Heart left ventricle (tissue), 16 donors: Measurements from ENCODE around the gene ANKRD63. TPM values are rescaled to one million over a fixed set of nuclear protein-coding genes. Genes with fewer than 3 reads are reported as not detected.

Source experiments
- ATAC-seq, 4 donors: fragments of 200-7000 bp; cut with Tn5 transposase; one replicate each; pipeline ENCODE4 v1.9.1; 2020 to 2022; ENCODE audit warnings: moderate library complexity in 4 of 4, mild to moderate bottlenecking in 3 of 4, moderate number of reproducible peaks in 1 of 4
- DNase-seq, 5 donors: peaks; one replicate each; pipeline ENCODE4 v3.0.0-alpha.2; 2020
- H3K27ac ChIP-seq, 12 donors: fragments of 200-600 bp; sonication (generic) in 4 of 12; one replicate each; pipeline versions ENCODE4 v1.5.0 to v1.8.0; 2016 to 2022; ENCODE audit warnings: mild to moderate bottlenecking in 2 of 12
- H3K27me3 ChIP-seq, 9 donors: fragments of 200-600 bp; sonication (generic) in 2 of 9; one replicate each; pipeline versions ENCODE4 v1.5.1 to v1.8.0; 2016 to 2022; ENCODE audit warnings: mild to moderate bottlenecking in 3 of 9
- H3K36me3 ChIP-seq, 9 donors: fragments of 200-600 bp; sonication (generic) in 2 of 9; one replicate each; pipeline versions ENCODE4 v1.5.0 to v1.8.0; 2018 to 2022; ENCODE audit warnings: mild to moderate bottlenecking in 2 of 9
- H3K4me1 ChIP-seq, 12 donors: fragments of 200-600 bp; sonication (generic) in 4 of 12; one replicate each; pipeline versions ENCODE4 v1.5.0 to v1.8.0; 2016 to 2022; ENCODE audit warnings: mild to moderate bottlenecking in 3 of 12
- H3K4me3 ChIP-seq, 12 donors: fragments of 200-600 bp; sonication (generic) in 4 of 12; one replicate each; pipeline versions ENCODE4 v1.5.0 to v1.8.0; 2017 to 2022; ENCODE audit warnings: mild to moderate bottlenecking in 9 of 12, moderate library complexity in 4 of 12
- H3K9me3 ChIP-seq, 12 donors: fragments of 200-600 bp; sonication (generic) in 4 of 12; one replicate each; pipeline versions ENCODE4 v1.5.0 to v1.8.0; 2016 to 2022; ENCODE audit warnings: mild to moderate bottlenecking in 1 of 12
- POLR2A ChIP-seq, 2 donors: fragments of 450-650 bp; IDR thresholded peaks; one replicate each; pipeline ENCODE4 v1.6.1; 2017; ENCODE audit warnings: antibody characterized with exemption in 2 of 2, mild to moderate bottlenecking in 2 of 2, moderate library complexity in 2 of 2
- WGBS, 4 donors: extraction: QIAGEN DNeasy Blood & Tissue Kit in 2 of 4; methylation state at CpG; one replicate each; pipeline versions ENCODE4 v1.1.5 to v1.1.7; 2013 to 2018; 5-methylcytosine and 5-hydroxymethylcytosine counted together
- intact Hi-C, 10 donors: fragments of 100-400 bp; cut with DNase I; formaldehyde crosslinking; loops; one replicate each; pipeline versions ENCODE4 v1.11.1 to v1.14.2; 2022
- polyA plus RNA-seq, 2 donors: library from polyadenylated mRNA; stranded (reverse); fragments of 200-250 nt; gene quantifications; one replicate each; pipeline ENCODE4 v1.2.3, GENCODE V29; 2013
- total RNA-seq, 9 donors: library from RNA; depleted of rRNA in 2 of 9; stranded (reverse); fragments of >200 nt in 2 of 9; fragmentation: NEBNext Ultra II Directional in 3 of 9; extraction: Animal tissue kit (Norgen Biotek cat#: 25700) in 3 of 9; gene quantifications; one replicate each; pipeline versions ENCODE4 v1.1.0 to v1.2.4, GENCODE V29; 2016 to 2023
- TF ChIP-seq, protein P1 (sequence below), 12 donors: fragments of 200-600 bp; sonication (generic) in 4 of 12; IDR thresholded peaks; one replicate each; pipeline versions ENCODE4 v1.5.0 to v1.8.0; 2018 to 2022; ENCODE audit warnings: antibody characterized with exemption in 12 of 12, mild to moderate bottlenecking in 5 of 12
- donor health status: ischemic (EF 13 %, LVEDD 7.1; RV severe dilation, severe dysfunction).
- donor health status: healthy with polysubstance abuse.
- donor health status: DM: no; HTN: yes; CAD: no.
- donor health status: DM: no; HTN: no; CAD: no.
- donor health status: ischemic (EF 25% LVEDD 6.9; RV normal size, moderate dysfunction).
- donor health status: ischemic (EF 25% LVEDD 5.7; RV mildly dilated, moderate dysfunction).
- donor health status: healthy.
- donor health status: DM: yes; HTN: yes; CAD: no.
- donor health status: ischemic (EF 35%, LVEDD 5.7; RV mildly dilated, moderate dysfunction).
- donor health status: nonischemic (EF 11% LVEDD 7.7; RV severe dilation, severe dysfunction).
- donor health status: DM: yes; HTN: yes; CAD: no.
- donor health status: PGD.
- donor health status: ischemic (EF 29% LVEDD 5.4; RV normal size, mild dysfunction).
- donor health status: nonischemic (EF 23%, LVEDD 6.1; RV moderate dilation, normal function).

Gene ANKRD63
- total and polyA plus RNA-seq, 11 donors, result 0.27 to 0.57 (median 0.45) TPM; not detected in 6

GRCh38 chr15:40256638-40257235 lies 26.1 kb downstream of the ANKRD63 start:
- no peak for TF ChIP-seq POLR2A (IDR thresholded peaks at IDR 0.05)
- TF ChIP-seq, protein P1, sequence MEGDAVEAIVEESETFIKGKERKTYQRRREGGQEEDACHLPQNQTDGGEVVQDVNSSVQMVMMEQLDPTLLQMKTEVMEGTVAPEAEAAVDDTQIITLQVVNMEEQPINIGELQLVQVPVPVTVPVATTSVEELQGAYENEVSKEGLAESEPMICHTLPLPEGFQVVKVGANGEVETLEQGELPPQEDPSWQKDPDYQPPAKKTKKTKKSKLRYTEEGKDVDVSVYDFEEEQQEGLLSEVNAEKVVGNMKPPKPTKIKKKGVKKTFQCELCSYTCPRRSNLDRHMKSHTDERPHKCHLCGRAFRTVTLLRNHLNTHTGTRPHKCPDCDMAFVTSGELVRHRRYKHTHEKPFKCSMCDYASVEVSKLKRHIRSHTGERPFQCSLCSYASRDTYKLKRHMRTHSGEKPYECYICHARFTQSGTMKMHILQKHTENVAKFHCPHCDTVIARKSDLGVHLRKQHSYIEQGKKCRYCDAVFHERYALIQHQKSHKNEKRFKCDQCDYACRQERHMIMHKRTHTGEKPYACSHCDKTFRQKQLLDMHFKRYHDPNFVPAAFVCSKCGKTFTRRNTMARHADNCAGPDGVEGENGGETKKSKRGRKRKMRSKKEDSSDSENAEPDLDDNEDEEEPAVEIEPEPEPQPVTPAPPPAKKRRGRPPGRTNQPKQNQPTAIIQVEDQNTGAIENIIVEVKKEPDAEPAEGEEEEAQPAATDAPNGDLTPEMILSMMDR (IDR thresholded peaks at IDR 0.05), result no peak
- peaks cover 0 to 21% (median 16%) of the 10 kb centered on the region in 12 donors for H3K4me1 ChIP-seq
- 86 to 89% (median 88%) methylated on average over 16 to 17 of the region's 17 CpGs for WGBS, 4 donors
- ATAC-seq, result no peak
- no peaks in the 10 kb centered on the region for H3K9me3 ChIP-seq
- no peak for DNase-seq
- no peak overlapping the region for H3K4me3 ChIP-seq
- no peak overlapping the region for H3K27ac ChIP-seq
- intact Hi-C loops, result no loop called here
- peaks cover 0 to 33% (median 3%) of the 10 kb centered on the region in 9 donors for H3K27me3 ChIP-seq
- H3K36me3 ChIP-seq, result no peaks in the 10 kb centered on the region

DNA sequence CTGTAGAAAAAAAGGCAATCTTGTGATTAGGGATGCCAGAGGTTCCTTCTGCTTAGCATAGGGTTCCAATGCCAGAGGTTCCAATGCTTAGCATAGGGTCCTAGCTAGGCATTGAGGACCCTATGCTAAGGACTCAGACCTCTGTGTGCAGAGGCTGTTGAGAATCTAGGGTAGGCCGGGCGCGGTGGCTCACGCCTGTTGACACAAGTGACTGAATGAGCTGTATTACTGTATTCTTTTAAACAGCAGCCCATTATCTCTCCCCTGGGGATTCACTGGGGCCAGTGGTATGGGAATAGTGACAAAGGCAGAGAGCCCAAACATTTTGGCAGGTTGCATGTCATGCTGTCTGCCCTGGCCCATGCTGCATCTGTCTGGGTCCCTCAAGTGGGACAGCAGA lies 27.8 kb downstream of the ANKRD63 start:
- peaks cover 0 to 31% (median 16%) of the 10 kb centered on the region in 12 donors for H3K4me1 ChIP-seq
- no peaks in the 10 kb centered on the region for H3K9me3 ChIP-seq
- no peaks in the 10 kb centered on the region for H3K36me3 ChIP-seq
- H3K27ac ChIP-seq, result no peak overlapping the region
- H3K4me3 ChIP-seq, result no peak overlapping the region
- H3K27me3 ChIP-seq, result peaks cover 0 to 33% (median 3%) of the 10 kb centered on the region in 9 donors
- TF ChIP-seq, protein P1 (IDR thresholded peaks at IDR 0.05), result no peak
- intact Hi-C loops, result no loop called here
- ATAC-seq (no peak), DNase-seq (peak in 1 of 5 donors; percentile 20)
- 82 to 94% (median 89%) methylated on average over 4 of the region's 4 CpGs for WGBS, 4 donors

- intact Hi-C loops, result no loop called here
- 97 to 99% (median 98%) methylated on average over 3 of the region's 3 CpGs for WGBS, 4 donors
- peak in 1 of 5 donors; percentile 18 for DNase-seq
- Histone ChIP-seq H3K36me3 (no peaks in the 10 kb centered on the region), H3K9me3 (no peaks in the 10 kb centered on the region), H3K4me3 (no peak overlapping the region), H3K27ac (no peak overlapping the region), H3K4me1 (peaks cover 0 to 36% (median 17%) of the 10 kb centered on the region in 12 donors), H3K27me3 (peaks cover 0 to 33% (median 3%) of the 10 kb centered on the region in 9 donors)
- TF ChIP-seq, protein P1 (IDR thresholded peaks at IDR 0.05), result no peak
- no peak for TF ChIP-seq POLR2A (IDR thresholded peaks at IDR 0.05)
- ATAC-seq, result no peak
These were observed 28.4 kb downstream of the ANKRD63 start for GRCh38 chr15:40254452-40254851.

DNA sequence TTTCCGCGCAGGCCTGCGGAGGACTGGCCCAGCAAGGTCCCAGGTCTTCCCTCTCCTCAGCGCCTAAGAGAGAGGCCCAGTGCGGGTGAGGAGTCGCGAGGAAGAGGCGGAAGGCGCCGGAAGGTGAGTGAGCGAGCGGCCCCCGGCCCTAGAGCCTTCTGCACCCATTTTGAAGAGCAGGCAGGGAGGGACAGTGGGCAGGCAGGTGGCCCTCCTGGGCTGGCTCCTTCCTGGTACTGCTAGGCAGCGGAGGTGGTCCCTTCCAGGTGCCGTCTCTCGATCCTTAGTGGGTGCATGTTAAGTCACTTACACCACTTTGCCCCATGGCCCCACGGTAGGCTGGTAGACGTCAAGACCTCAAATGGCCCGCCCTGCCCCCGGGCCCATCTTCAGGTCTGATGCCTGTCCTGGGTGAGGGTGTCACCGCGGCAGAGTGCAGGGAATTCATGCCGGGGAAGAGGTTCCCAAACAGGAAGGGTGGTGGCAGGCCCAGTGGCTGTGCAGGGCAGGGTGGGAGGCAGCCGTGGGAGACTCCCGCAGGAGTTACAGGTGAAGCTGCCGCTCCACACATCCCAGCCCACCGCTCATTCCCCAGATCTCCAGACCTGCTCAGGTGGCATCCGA lies 29.6 kb downstream of the ANKRD63 start:
- ATAC-seq (peak in 2 of 4 donors; percentile 18 to 31), DNase-seq (peak in 1 of 5 donors; percentile 62)
- Histone ChIP-seq H3K4me3 (peak overlapping the region; percentile 28 to 71 (median 56)), H3K27me3 (peaks cover 0 to 33% (median 3%) of the 10 kb centered on the region in 9 donors), H3K36me3 (no peaks in the 10 kb centered on the region), H3K4me1 (peaks cover 0 to 36% (median 17%) of the 10 kb centered on the region in 12 donors), H3K9me3 (no peaks in the 10 kb centered on the region), H3K27ac (peak overlapping the region in 5 of 12 donors; percentile 8 to 57 (median 13))
- intact Hi-C loops, result no loop called here
- WGBS, 4 donors, result 37 to 67% (median 52%) methylated on average over 14 to 28 of the region's 28 CpGs
- TF ChIP-seq POLR2A (IDR thresholded peaks at IDR 0.05), result no peak
- TF ChIP-seq, protein P1 (IDR thresholded peaks at IDR 0.05), result no peak
